Nephron (organoid): ENCODE results near the gene SLC38A10.

Source experiments
- H3K27ac Mint-ChIP-seq, 3 experiments: 2 replicates each; pipeline ENCODE4 v1.8.0; 2020; ENCODE audit warnings: mixed read lengths in 3 of 3, mild to moderate bottlenecking in 2 of 3, moderate library complexity in 1 of 3
- H3K27me3 Mint-ChIP-seq: 2 replicates; pipeline ENCODE4 v1.8.0; 2021; ENCODE audit warnings: low read depth, mild to moderate bottlenecking, moderate library complexity, mixed read lengths
- H3K36me3 Mint-ChIP-seq: 2 replicates; pipeline ENCODE4 v1.8.0; 2020; ENCODE audit warnings: low read depth, mixed read lengths
- H3K4me1 Mint-ChIP-seq: 2 replicates; pipeline ENCODE4 v1.8.0; 2020; ENCODE audit warnings: mixed read lengths
- H3K4me3 Mint-ChIP-seq, 3 experiments: 2 replicates each; pipeline ENCODE4 v1.8.0; 2020; ENCODE audit warnings: mild to moderate bottlenecking in 3 of 3, mixed read lengths in 3 of 3, moderate library complexity in 2 of 3
- H3K9me3 Mint-ChIP-seq: 2 replicates; pipeline ENCODE4 v1.8.0; 2020; ENCODE audit warnings: mixed read lengths
- TF ChIP-seq, protein P1 (sequence below), 3 experiments: fragments of 200-600 bp; sonication (generic); IDR thresholded peaks; one replicate each; pipeline ENCODE4 v1.5.0; 2021; ENCODE audit warnings: antibody characterized with exemption in 3 of 3; ENCODE audit not compliant: unreplicated experiment in 3 of 3

Gene SLC38A10

DNA sequence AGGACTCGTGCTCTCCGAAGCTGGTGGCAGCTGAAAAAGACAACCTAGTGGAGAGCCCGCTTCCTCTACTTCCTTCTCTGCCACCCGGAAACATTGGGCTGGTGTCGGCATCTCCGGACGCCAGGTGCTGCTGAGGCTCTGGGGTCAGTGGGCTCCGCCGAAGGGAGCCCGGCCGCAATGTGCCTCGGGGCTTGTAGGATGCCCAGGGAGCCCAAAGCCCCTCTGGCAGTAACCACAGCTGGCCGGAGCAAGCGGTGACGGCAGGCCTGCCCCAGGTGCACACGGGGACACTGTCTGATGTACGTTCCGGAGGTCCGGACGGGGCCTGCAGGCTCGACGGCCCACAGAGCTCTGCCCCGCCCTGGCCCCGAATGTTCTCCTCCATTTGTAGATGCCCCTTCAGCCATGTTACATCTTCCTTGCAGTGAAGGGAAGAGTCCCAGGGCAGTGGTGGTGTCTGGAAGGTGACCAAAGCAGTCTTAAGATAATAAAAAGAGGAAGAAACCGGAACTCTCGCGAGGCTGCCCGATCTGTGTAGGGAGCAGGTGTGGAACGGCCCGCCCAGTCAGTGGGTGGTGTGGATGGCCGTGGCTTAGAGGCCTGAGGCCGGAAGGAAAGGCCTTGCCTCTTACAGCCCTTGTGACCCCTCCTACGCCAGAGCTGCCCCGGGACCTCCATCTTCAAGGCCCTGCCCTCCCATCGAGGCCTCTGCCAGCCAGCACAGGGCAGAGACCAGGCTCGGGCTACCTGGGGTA, 33.3 kb downstream of the SLC38A10 start:
- Mint-ChIP-seq H3K9me3 (no peaks in the 10 kb centered on the region), H3K27me3 (peaks cover 4% of the 10 kb centered on the region), H3K27ac (no peak overlapping the region), H3K36me3 (peaks cover 25% of the 10 kb centered on the region), H3K4me1 (no peaks in the 10 kb centered on the region), H3K4me3 (no peak overlapping the region)
- TF ChIP-seq, protein P1, sequence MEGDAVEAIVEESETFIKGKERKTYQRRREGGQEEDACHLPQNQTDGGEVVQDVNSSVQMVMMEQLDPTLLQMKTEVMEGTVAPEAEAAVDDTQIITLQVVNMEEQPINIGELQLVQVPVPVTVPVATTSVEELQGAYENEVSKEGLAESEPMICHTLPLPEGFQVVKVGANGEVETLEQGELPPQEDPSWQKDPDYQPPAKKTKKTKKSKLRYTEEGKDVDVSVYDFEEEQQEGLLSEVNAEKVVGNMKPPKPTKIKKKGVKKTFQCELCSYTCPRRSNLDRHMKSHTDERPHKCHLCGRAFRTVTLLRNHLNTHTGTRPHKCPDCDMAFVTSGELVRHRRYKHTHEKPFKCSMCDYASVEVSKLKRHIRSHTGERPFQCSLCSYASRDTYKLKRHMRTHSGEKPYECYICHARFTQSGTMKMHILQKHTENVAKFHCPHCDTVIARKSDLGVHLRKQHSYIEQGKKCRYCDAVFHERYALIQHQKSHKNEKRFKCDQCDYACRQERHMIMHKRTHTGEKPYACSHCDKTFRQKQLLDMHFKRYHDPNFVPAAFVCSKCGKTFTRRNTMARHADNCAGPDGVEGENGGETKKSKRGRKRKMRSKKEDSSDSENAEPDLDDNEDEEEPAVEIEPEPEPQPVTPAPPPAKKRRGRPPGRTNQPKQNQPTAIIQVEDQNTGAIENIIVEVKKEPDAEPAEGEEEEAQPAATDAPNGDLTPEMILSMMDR (IDR thresholded peaks at IDR 0.05; ENCODE audit: unreplicated experiment in 3 of 3), result no peak

DNA sequence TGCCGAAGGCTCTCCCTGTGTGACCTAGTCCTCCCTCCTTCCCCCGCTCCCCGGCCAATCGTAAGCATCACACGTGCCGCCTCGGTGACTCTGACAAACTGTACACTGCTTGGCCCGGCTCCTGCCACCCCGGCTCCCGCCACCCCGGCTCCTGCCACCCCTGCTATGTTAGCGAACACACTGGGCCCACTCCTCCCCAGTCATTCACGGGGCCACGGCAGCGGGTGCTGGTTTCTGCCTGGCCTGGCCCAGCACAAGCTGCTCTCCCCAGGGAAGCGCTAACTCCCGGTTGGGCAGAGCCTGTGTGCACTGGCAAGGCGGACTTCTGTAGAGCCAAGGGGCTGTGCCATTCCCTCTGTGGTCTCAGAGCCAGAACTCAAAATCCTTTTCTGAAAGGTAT, 34.0 kb downstream of the SLC38A10 start:
- Mint-ChIP-seq H3K36me3 (peaks cover 21% of the 10 kb centered on the region), H3K4me1 (no peaks in the 10 kb centered on the region), H3K9me3 (no peaks in the 10 kb centered on the region), H3K4me3 (no peak overlapping the region), H3K27me3 (peaks cover 4% of the 10 kb centered on the region), H3K27ac (no peak overlapping the region)
- TF ChIP-seq, protein P1 (IDR thresholded peaks at IDR 0.05; ENCODE audit: unreplicated experiment in 3 of 3), result no peak

DNA sequence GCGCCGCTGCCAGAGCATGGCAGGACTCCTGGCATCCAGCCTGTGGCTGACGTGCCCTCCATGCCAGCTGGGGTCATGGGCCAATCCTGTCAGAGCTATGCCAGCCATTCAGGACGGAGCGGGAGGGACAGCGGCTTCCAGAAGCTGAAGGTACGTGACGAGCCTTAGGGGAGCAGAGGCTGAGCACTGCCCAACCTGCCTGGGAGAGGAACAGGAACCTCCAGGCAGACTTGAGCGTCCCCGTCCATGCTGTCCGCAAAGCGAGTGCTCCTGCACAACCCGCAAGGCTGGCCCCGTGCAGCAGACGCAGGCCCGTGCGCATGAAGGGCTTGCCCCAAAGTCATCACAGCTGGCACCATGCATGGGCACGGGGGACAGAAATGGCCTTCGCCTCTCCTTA, 34.5 kb downstream of the SLC38A10 start:
- no peak overlapping the region for H3K27ac Mint-ChIP-seq
- H3K36me3 Mint-ChIP-seq, result peaks cover 17% of the 10 kb centered on the region
- no peaks in the 10 kb centered on the region for H3K9me3 Mint-ChIP-seq
- peaks cover 4% of the 10 kb centered on the region for H3K27me3 Mint-ChIP-seq
- H3K4me3 Mint-ChIP-seq, result no peak overlapping the region
- H3K4me1 Mint-ChIP-seq, result no peaks in the 10 kb centered on the region
- TF ChIP-seq, protein P1 (IDR thresholded peaks at IDR 0.05; ENCODE audit: unreplicated experiment in 3 of 3), result no peak

DNA sequence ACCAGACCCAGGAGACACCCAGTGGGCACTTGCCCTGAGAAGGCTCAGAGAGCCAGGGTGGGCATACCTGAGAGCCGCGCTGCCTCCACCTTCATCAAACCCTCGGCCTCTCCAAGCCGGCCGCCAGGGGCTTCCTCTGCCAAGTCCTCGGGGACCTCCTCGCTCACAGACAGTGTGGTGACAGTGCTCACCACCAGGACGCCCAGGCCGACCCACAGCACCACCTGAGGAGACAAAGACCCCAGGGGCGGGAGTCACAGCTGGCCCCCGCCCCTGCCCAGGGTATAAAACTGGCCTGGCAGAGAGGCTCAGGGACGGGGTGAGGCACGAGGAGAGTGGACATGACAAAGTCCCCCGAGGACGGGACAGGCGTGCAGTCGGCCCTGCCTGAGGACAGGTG, 34.9 kb downstream of the SLC38A10 start:
- Mint-ChIP-seq H3K27ac (no peak overlapping the region), H3K9me3 (no peaks in the 10 kb centered on the region), H3K36me3 (peaks cover 12% of the 10 kb centered on the region), H3K4me3 (no peak overlapping the region), H3K27me3 (peaks cover 4% of the 10 kb centered on the region), H3K4me1 (peaks cover 3% of the 10 kb centered on the region)
- TF ChIP-seq, protein P1 (IDR thresholded peaks at IDR 0.05; ENCODE audit: unreplicated experiment in 3 of 3), result no peak

DNA sequence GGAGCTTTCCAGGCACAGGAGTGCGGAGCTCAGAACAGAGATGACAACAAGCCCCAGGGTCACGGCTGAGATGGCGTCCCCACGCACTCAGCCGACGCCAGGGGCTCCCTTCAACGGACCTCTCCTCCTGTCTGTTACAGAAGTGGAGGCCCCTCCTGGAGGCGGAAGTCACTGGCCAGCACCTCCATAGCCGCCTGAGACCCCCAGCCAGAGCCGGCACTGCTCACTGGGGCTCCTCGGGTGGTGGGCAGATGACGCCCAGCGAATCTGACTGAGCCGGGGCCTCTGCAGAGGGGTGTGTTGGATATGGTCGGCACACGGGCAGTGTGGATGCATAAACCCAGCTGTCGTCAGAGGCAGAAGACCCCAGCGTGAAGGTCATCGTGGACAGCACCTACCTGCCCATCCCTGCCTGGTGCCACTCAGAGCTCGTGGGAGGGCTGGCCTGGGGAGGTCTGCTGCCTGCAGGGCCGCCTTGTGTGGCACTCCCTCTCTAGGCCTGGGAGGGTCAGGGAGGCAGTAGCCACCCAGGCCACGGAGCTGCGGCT, 36.0 kb downstream of the SLC38A10 start:
- Mint-ChIP-seq H3K4me1 (peaks cover 10% of the 10 kb centered on the region), H3K27ac (no peak overlapping the region), H3K4me3 (no peak overlapping the region), H3K36me3 (peaks cover 8% of the 10 kb centered on the region), H3K9me3 (no peaks in the 10 kb centered on the region), H3K27me3 (peaks cover 9% of the 10 kb centered on the region)
- TF ChIP-seq, protein P1 (IDR thresholded peaks at IDR 0.05; ENCODE audit: unreplicated experiment in 3 of 3), result no peak

DNA sequence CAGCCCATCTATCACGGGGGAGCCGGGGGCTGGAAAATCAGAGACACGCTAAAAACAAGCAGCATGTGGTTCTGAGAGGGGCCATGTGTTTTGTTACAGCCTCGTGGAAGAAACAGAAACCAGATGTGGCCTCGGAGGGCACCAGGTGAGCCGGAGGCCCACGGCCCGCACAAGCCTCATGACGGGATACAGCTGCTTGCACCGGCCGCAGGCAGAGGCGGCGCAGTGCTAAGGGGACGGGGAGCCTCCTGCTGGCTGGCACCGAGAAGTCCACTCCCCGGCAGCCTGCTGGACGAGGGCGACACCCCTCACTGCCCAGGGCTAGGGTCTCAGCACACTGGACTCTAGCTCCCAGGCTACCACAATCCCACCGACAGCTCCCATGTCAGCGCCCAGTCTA, 36.8 kb downstream of the SLC38A10 start:
- H3K27me3 Mint-ChIP-seq, result peaks cover 9% of the 10 kb centered on the region
- TF ChIP-seq, protein P1 (IDR thresholded peaks at IDR 0.05; ENCODE audit: unreplicated experiment in 3 of 3), result peak; percentile 34 to 58 (median 56)
- H3K36me3 Mint-ChIP-seq, result peaks cover 10% of the 10 kb centered on the region
- H3K4me3 Mint-ChIP-seq, result no peak overlapping the region
- peaks cover 16% of the 10 kb centered on the region for H3K4me1 Mint-ChIP-seq
- peak overlapping the region in 1 of 3 experiments; percentile 56 for H3K27ac Mint-ChIP-seq
- no peaks in the 10 kb centered on the region for H3K9me3 Mint-ChIP-seq
